ENCODE measurements around the gene PCDH18.
"Not testable (repeated sequence)": the region's sequence is repeated elsewhere in the genome, so short reads cannot be mapped to it uniquely, and the experiment has no call there.

Gene PCDH18

DNA sequence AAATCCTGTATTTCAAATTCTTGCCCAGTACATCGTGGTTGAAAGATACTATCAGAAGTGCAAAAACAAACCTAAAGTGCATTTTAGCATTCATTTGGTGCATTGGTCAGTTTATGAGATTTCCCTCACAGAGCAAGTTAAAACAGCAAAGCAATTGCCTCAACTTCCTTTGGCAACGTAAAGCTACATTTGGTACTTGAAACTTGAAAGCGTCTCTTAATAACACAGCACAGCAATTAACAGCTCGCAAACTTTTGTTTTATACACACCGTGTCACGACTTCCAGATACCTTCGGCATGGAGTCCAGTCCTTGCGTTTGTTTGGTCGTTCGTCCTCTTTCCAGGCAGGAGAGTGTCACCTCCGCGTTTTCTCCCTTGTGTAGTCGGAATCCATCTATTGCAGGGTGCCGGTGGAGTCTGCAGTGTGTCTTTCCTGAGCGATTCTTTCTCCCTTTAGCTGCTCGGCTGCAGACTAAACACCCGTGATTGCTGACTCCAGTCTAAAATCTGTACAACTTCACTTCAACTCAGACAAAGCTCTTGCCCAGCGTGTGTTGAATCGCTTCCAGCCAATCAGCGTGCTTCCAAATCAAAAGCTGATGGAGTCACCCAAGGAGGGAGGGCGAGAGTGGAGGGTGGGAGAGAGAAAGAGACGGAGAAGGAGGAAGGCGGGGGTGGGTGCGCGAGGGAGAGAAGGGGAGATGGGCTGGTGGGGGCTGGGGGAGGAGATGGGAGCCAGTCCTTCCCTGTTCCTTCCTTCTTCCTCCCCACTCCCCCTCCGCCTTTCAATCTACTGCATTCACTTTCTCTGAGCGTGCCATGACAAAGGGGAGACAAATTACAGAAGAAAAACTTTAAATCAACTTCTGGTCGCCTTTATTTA, at the start of gene PCDH18:
PCDH18 (minus strand) TSS at position 509 of the 883 bp plus-strand sequence; CDS start at position 103, 406 bp downstream.
- DNase-seq, result peak; percentile 100

DNA sequence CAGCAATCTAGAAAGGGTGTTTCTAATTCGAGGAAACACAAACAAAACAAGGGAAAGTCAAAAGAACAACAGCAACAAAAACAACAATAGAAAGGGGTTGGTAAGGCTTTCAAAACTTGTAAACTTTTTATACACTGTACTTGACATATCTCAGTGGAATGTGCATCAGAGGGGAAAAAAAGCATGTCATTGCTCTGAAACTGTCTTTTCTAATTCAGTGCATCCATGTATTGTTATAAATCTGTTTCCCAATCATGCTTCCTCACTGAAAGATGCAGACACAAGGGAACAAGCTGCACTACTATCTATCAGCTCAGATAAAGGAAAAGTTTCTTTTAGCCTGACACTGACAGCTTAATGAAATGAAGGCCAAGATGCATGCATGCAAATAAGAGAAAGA, 44.2 kb upstream of the PCDH18 start:
- peak; percentile 26 for DNase-seq

DNA sequence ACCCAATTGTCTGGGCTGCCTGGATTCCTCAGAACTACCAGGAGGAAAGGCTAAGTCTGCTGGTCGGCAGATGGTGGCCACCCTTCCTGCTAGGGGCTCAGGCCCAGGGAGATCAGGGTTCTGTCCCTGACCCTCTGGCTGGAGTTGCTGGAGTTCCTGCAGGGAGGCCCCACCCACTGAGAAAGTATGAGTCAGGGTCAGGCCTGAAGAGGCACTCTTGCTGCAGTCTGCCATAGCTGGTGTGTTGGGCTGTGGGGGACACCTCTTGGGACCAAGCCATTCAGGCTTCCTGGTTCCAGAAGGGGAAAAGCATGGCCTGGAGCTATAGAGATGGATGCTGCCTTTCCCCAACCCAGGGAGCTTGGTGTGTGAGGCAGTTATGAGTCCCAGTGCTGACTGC, 40.4 kb upstream of the PCDH18 start:
- DNase-seq, result no peak

DNA sequence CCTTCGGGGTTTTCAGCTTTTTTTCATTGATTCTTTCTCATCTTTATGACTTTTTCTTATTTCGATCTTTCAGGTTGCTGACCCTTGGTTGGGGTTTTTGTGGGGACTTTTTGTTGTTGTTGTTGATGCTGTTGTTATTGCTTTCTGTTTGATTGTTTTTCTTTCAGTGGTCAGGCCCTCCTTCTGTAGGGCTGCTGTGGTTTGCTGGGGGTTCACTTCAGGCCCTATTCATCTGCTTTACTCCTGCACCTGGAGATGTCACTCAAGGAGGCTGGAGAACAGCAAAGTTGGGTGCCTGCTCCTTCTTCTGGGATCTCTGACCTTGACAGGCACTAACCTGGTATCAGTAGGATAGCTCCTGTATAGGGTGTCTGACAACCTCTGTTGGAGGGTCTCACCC, 39.9 kb upstream of the PCDH18 start:
- DNase-seq, result no peak

DNA sequence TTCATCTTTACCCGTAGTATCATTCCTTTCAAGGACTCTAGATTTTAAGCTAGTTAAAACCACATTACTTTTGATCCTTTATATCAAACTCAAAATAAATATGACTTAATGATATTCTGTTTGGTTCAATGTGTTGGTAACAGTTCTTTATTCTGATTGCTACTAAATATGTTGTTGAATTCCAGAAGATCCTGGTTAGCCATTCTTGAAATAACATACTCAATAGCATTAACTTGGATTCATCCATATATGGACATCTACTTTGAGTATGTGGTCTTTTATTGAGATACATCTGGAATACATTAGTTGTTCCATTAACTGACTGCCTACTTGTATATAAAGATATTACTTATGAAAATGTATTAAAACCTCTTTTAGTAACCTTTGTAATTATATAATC, 27.5 kb upstream of the PCDH18 start:
- DNase-seq, result peak; percentile 73

- peak; percentile 80 for DNase-seq
Measured at GRCh38 chr4:137558951-137559350, 26.7 kb upstream of the PCDH18 start.

DNA sequence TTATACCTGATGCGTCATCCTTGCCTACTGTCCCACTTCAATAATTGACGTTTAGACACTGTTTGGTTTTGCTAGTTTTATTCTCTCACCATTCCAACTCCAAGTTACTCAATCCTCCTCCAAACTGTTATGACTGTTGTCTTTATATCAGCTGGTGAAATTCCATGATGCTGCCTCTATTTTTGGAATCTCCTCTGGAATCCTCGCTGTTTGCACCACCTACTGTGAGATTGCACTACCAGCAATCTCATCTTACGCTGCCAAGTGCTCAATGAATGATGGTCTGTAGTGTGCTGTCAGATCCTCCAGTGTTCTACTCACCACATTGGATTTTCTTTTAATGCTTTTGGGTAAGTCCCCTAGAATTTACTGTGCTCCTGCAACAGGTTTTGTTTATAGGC, 13.2 kb upstream of the PCDH18 start:
- DNase-seq, result peak; percentile 98

DNA sequence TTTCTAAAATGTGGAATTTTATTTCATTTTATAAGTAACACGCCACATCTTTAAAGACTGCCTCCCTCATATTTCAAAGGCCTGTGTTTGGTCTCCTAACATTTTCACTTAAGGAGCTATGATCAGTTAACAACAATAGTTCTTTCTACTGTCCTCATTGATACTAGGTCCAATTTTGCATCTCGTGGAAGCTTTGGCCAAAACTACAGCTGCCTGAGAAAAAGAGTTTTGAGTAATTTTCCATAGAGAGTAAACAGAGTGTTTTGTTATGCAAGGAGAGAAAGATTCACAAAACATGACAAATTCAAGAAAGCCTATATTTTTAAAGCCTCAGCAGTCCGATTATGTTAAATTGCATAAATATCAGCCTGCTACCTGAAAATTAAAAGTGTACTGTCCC, 11.4 kb upstream of the PCDH18 start:
- no peak for DNase-seq

GRCh38 chr4:137543198-137543597, 10.9 kb upstream of the PCDH18 start:
- no peak for DNase-seq

GRCh38 chr4:137541876-137542646, 9.8 kb upstream of the PCDH18 start:
- DNase-seq, result no peak

- no peak for DNase-seq
Measured at GRCh38 chr4:137541181-137541580, 8.9 kb upstream of the PCDH18 start.

DNA sequence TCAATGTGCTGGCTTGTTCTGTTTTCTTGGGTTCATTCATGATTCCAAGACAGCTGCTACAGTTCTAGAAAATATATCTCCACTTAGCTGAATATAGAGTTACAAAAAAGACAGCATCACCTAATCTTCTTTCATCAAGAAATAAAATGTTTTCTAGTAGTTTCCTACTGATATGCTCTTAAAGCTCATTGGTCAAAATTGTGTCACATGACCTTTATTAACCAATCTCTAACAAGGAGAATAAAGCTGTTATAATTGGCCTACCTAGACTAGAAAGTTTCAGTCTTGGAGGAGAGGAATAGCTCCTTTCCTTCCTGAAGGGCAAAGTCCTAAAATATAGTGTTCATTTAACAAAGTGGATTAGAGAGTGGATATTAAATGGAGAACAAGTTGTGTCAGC, 8.1 kb upstream of the PCDH18 start:
- no peak for DNase-seq

GRCh38 chr4:137538526-137538925, 6.2 kb upstream of the PCDH18 start:
- DNase-seq, result no peak

DNA sequence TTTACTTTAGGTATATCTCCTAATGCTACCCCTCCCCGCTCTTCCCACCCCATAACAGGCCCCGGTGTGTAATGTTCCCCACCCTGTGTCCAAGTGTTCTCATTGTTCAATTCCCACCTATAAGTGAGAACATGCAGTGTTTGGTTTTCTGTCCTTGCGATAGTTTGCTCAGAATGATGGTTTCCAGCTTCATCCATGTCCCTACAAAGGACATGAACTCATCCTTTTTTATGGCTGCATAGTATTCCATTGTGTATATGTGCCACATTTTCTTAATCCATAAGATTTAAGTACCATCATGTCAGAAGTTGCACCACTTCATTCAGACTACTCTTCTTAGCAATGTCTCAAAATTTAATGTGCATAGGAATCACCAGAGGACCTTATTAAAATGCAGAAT, 5.5 kb upstream of the PCDH18 start:
- DNase-seq, result not testable (repeated sequence)

GRCh38 chr4:137536789-137537561, 4.7 kb upstream of the PCDH18 start:
- no peak for DNase-seq

- DNase-seq, result no peak
Measured at GRCh38 chr4:137535718-137536117, 3.4 kb upstream of the PCDH18 start.

DNA sequence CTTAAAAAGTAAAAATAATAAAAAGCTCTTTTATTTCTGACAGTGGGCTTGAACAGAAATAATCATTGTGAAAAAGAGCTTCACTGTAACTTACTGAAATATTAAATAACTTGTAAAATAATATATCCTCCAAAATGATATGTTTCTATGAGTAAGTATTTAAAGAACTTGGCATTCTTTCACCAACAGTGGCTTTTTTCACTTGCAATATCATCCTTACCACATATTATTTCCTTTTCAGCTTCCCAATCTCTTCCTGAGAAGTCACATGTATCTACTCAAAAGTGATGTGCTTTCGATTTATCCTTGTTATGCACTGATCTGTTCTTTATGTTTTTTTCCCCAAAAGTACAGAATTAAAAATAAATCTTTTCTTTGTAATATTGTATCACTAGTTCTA, 2.2 kb upstream of the PCDH18 start:
- peak; percentile 57 for DNase-seq

DNA sequence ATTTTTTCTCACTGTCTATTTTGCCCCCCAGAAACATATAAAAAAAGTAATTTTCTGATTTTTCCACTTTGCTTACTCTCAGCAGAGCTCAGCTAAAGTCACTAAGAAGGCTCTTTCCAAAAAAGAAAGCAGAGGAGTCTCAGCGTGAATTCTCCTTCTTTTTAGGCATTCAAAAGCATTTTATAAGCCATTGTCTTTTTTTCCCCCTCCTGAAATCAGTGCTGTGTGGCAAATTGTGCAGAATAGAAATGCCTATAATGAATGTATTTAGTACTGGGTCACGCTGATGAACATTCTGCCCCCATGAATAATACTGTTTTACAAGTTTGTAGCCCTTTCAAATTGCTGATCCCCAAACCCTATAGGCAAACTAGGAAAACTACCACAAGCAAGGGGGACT, 1.6 kb upstream of the PCDH18 start:
- DNase-seq, result no peak

DNA sequence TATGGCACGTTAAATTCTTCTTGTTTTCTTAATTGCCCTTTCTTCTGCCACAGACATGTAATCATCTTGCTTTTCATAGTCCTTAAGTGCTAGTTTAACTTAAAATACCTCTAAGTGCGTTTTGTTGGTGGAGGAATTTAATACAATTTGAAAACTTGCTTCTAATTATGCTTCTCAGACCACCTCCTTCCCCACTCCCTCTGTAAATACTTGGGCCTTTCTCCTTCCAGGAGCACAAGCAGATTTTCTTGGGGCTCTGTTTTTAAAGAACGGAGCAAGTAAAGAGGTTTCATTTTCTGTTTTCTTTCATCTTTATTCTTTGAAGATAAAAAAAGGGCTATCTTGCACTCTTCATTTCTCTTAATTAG, 559 bp upstream of the PCDH18 start:
- no peak for DNase-seq

- peak; percentile 68 for DNase-seq
Measured at GRCh38 chr4:137531168-137531985, 917 bp downstream of the PCDH18 start.

- peak; percentile 89 for DNase-seq
Measured at GRCh38 chr4:137530176-137530575, 2.1 kb downstream of the PCDH18 start.

GRCh38 chr4:137529432-137529831, 2.9 kb downstream of the PCDH18 start:
- no peak for DNase-seq

All from fibroblast of skin of right quadriceps (primary cell).